HEK293 (cell line): ENCODE results near the gene FOXP3.

Experiments used
- CTCF ChIA-PET: fragments of 350-600 bp; formaldehyde crosslinking; extraction: SDS; loops from one replicate; lab custom pipeline; 2021; ENCODE audit warnings: antibody characterized with exemption; lab: Yijun Ruan, JAX
- POLR2A ChIA-PET: fragments of 300-600 bp; formaldehyde crosslinking; extraction: SDS; loops from one replicate; lab custom pipeline; 2020; ENCODE audit warnings: antibody characterized with exemption, inconsistent platforms; lab: Yijun Ruan, JAX
- H3K27ac ChIP-seq: fragments of 200-500 bp; sonication (Bioruptor generic); 2 replicates; pipeline ENCODE4 v1.5.1; 2014; ENCODE audit warnings: low read depth, low read length, control low read depth, inconsistent platforms; ENCODE audit errors: extremely low read depth
- H3K36me3 ChIP-seq, 2 experiments: fragments of 200-500 bp in 1 of 2; sonication (Bioruptor generic) in 1 of 2; 1 replicate in 1 of 2; 2 replicates in 1 of 2; pipeline ENCODE4 v1.5.1; 2014 to 2017; ENCODE audit warnings: inconsistent platforms in 2 of 2, low read length in 2 of 2; ENCODE audit not compliant: control insufficient read depth in 2 of 2, insufficient read depth in 1 of 2
- H3K4me1 ChIP-seq: fragments of 200-500 bp; sonication (Bioruptor generic); 2 replicates; pipeline ENCODE4 v1.5.1; 2014; ENCODE audit warnings: mild to moderate bottlenecking, low read length, inconsistent platforms; ENCODE audit not compliant: control insufficient read depth, insufficient read depth
- H3K4me3 ChIP-seq: 2 replicates; pipeline ENCODE4 v1.5.1; 2011; ENCODE audit warnings: low read depth, mild to moderate bottlenecking, control low read depth, low read length, moderate library complexity
- H3K9me3 ChIP-seq: fragments of 200-500 bp; sonication (Bioruptor generic); 2 replicates; pipeline ENCODE4 v1.5.1; 2014; ENCODE audit warnings: low read depth, low read length, inconsistent platforms; ENCODE audit not compliant: control insufficient read depth, insufficient read depth
- KLF1 ChIP-seq: fragments of 450-650 bp; formaldehyde crosslinking; IDR thresholded peaks from 2 replicates; pipeline ENCODE4 v1.5.1; 2016; ENCODE audit warnings: missing biosample characterization, missing genetic modification characterization
- REPIN1 ChIP-seq: fragments of 450-650 bp; formaldehyde crosslinking; IDR thresholded peaks from 2 replicates; pipeline ENCODE4 v1.5.1; 2017; ENCODE audit warnings: missing biosample characterization, missing genetic modification characterization, low read depth
- TCF7L2 ChIP-seq: IDR thresholded peaks from 2 replicates; pipeline ENCODE4 v1.6.1; 2011; ENCODE audit warnings: low read depth, mild to moderate bottlenecking, inconsistent platforms, low read length, moderate library complexity, borderline replicate concordance
- ZIC2 ChIP-seq: fragments of 450-650 bp; formaldehyde crosslinking; IDR thresholded peaks from 2 replicates; pipeline ENCODE4 v1.5.1; 2016; ENCODE audit warnings: missing biosample characterization, missing genetic modification characterization
- ZNF133 ChIP-seq: fragments of 450-650 bp; formaldehyde crosslinking; IDR thresholded peaks from 2 replicates; pipeline ENCODE4 v1.5.1; 2016; ENCODE audit warnings: missing biosample characterization, missing genetic modification characterization
- ZNF146 ChIP-seq: fragments of 450-650 bp; formaldehyde crosslinking; IDR thresholded peaks from 2 replicates; pipeline ENCODE4 v1.5.1; 2016; ENCODE audit warnings: missing biosample characterization, missing genetic modification characterization
- ZNF155 ChIP-seq: fragments of 450-650 bp; formaldehyde crosslinking; IDR thresholded peaks from 2 replicates; pipeline ENCODE4 v1.5.1; 2016; ENCODE audit warnings: missing biosample characterization, missing genetic modification characterization
- ZNF221 ChIP-seq: fragments of 450-650 bp; formaldehyde crosslinking; IDR thresholded peaks from 2 replicates; pipeline ENCODE4 v1.5.1; 2017; ENCODE audit warnings: missing biosample characterization, missing genetic modification characterization, borderline replicate concordance
- ZNF335 ChIP-seq: fragments of 450-650 bp; formaldehyde crosslinking; conservative IDR thresholded peaks from 2 replicates; pipeline ENCODE4 v1.5.1; 2016; ENCODE audit warnings: missing biosample characterization, missing genetic modification characterization
- ZNF366 ChIP-seq: fragments of 450-650 bp; formaldehyde crosslinking; conservative IDR thresholded peaks from 2 replicates; pipeline ENCODE4 v1.5.1; 2016; ENCODE audit warnings: missing biosample characterization, missing genetic modification characterization
- ZNF426 ChIP-seq: fragments of 450-650 bp; formaldehyde crosslinking; IDR thresholded peaks from 2 replicates; pipeline ENCODE4 v1.5.1; 2017; ENCODE audit warnings: missing biosample characterization, missing genetic modification characterization, mild to moderate bottlenecking, inconsistent platforms, moderate library complexity
- ZNF521 ChIP-seq: fragments of 450-650 bp; formaldehyde crosslinking; IDR thresholded peaks from 2 replicates; pipeline ENCODE4 v1.5.1; 2017; ENCODE audit warnings: missing biosample characterization, mild to moderate bottlenecking, missing genetic modification characterization
- ZNF555 ChIP-seq: fragments of 450-650 bp; formaldehyde crosslinking; conservative IDR thresholded peaks from 2 replicates; pipeline ENCODE4 v1.5.1; 2017; ENCODE audit warnings: missing biosample characterization, mild to moderate bottlenecking, missing genetic modification characterization, inconsistent platforms
- ZNF624 ChIP-seq: fragments of 450-650 bp; formaldehyde crosslinking; IDR thresholded peaks from 2 replicates; pipeline ENCODE4 v1.5.1; 2017; ENCODE audit warnings: missing biosample characterization, missing genetic modification characterization
- ZNF837 ChIP-seq: fragments of 450-650 bp; formaldehyde crosslinking; IDR thresholded peaks from 2 replicates; pipeline ENCODE4 v1.5.1; 2016; ENCODE audit warnings: missing biosample characterization, missing genetic modification characterization
- TF ChIP-seq, protein P1 (sequence below): fragments of 450-650 bp; formaldehyde crosslinking; IDR thresholded peaks from 2 replicates; pipeline ENCODE4 v1.5.1; 2017; ENCODE audit warnings: missing biosample characterization, missing genetic modification characterization
- TF ChIP-seq, protein P2 (sequence below): fragments of 450-650 bp; formaldehyde crosslinking; IDR thresholded peaks from 2 replicates; pipeline ENCODE4 v1.5.1; 2016; ENCODE audit warnings: missing biosample characterization, missing genetic modification characterization, borderline replicate concordance
- TF ChIP-seq, protein P3 (sequence below): sonication (generic); formaldehyde crosslinking; IDR thresholded peaks from 2 replicates; pipeline ENCODE4 v1.8.1; 2022; ENCODE audit warnings: mild to moderate bottlenecking, moderate library complexity, missing genetic modification reagents
- TF ChIP-seq, protein P4 (sequence below): IDR thresholded peaks from 2 replicates; pipeline ENCODE4 v1.6.1; 2011; ENCODE audit warnings: mild to moderate bottlenecking, low read depth, low read length, borderline replicate concordance

The FOXP3 gene

DNA sequence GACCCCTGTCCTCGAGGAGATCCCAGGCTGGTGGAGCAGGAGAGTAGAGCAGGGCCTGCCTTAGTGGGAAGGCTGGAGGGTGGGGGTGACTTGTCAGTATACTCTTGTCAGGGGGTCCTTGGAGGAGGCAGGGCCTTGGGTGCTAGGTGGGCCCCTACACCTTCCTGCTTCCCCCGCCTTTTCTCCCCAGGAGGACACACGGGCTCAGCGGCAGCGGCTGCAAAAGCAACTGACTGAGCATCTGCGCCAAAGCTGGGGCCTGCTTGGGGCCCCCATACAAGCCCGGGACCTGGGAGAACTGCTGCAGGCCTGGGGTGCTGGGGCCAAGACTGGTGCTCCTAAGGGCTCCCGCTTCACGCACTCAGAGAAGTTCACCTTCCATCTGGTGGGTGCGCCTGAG is 18.0 kb downstream of the FOXP3 start:
- Histone ChIP-seq H3K4me3 (no peak overlapping the region), H3K4me1 (no peaks in the 10 kb centered on the region), H3K27ac (no peak overlapping the region), H3K36me3 (peaks cover 9 to 36% of the 10 kb centered on the region in 2 experiments; a peak in 2 of 3 replicates)
- POLR2A ChIA-PET = no interaction called here
- CTCF ChIA-PET = no interaction called here
- TF ChIP-seq ZIC2 (tag by site-specific recombination) (no peak), ZNF133 (no peak), ZNF555 (tag by site-specific recombination) (no peak), KLF1 (tag by site-specific recombination) (no peak)
- TF ChIP-seq, all 188 proteins: peak for 0
- no peaks in the 10 kb centered on the region for H3K9me3 ChIP-seq

DNA sequence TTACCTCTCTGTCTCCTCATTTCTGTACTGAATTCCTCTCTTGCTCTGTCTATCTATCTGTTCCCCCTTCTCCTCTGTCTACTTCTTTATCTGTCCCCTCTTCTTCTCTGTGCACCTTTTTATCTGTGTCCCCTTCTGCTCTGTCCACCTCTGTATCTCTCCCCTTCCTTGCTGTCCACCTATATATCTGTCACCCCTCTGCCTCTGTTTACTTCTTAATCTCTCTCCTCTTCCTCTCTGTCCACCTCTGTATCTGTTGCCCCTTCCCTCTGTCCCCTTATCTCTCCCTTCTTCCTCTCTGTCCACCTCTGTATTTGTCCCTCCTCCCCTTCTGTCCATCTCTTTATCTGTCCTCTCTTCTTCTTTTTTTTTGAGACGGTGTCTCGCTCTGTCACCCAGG is 20.3 kb downstream of the FOXP3 start:
- H3K36me3 ChIP-seq = peaks cover 9 to 38% of the 10 kb centered on the region in 2 experiments; a peak in 2 of 3 replicates
- TF ChIP-seq TCF7L2 (no peak), ZNF426 (tag by site-specific recombination) (no peak), ZNF624 (tag by site-specific recombination) (no peak), ZNF366 (tag by site-specific recombination) (no peak)
- TF ChIP-seq, protein P1, sequence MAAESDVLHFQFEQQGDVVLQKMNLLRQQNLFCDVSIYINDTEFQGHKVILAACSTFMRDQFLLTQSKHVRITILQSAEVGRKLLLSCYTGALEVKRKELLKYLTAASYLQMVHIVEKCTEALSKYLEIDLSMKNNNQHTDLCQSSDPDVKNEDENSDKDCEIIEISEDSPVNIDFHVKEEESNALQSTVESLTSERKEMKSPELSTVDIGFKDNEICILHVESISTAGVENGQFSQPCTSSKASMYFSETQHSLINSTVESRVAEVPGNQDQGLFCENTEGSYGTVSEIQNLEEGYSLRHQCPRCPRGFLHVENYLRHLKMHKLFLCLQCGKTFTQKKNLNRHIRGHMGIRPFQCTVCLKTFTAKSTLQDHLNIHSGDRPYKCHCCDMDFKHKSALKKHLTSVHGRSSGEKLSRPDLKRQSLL (tag by site-specific recombination) = no peak
- TF ChIP-seq, protein P2, sequence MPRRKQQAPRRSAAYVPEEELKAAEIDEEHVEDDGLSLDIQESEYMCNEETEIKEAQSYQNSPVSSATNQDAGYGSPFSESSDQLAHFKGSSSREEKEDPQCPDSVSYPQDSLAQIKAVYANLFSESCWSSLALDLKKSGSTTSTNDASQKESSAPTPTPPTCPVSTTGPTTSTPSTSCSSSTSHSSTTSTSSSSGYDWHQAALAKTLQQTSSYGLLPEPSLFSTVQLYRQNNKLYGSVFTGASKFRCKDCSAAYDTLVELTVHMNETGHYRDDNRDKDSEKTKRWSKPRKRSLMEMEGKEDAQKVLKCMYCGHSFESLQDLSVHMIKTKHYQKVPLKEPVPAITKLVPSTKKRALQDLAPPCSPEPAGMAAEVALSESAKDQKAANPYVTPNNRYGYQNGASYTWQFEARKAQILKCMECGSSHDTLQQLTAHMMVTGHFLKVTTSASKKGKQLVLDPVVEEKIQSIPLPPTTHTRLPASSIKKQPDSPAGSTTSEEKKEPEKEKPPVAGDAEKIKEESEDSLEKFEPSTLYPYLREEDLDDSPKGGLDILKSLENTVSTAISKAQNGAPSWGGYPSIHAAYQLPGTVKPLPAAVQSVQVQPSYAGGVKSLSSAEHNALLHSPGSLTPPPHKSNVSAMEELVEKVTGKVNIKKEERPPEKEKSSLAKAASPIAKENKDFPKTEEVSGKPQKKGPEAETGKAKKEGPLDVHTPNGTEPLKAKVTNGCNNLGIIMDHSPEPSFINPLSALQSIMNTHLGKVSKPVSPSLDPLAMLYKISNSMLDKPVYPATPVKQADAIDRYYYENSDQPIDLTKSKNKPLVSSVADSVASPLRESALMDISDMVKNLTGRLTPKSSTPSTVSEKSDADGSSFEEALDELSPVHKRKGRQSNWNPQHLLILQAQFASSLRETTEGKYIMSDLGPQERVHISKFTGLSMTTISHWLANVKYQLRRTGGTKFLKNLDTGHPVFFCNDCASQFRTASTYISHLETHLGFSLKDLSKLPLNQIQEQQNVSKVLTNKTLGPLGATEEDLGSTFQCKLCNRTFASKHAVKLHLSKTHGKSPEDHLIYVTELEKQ = no peak
- CTCF ChIA-PET = no interaction called here
- H3K27ac ChIP-seq = no peak overlapping the region
- POLR2A ChIA-PET = no interaction called here
- no peaks in the 10 kb centered on the region for H3K9me3 ChIP-seq
- no peak overlapping the region for H3K4me3 ChIP-seq
- H3K4me1 ChIP-seq = no peaks in the 10 kb centered on the region

DNA sequence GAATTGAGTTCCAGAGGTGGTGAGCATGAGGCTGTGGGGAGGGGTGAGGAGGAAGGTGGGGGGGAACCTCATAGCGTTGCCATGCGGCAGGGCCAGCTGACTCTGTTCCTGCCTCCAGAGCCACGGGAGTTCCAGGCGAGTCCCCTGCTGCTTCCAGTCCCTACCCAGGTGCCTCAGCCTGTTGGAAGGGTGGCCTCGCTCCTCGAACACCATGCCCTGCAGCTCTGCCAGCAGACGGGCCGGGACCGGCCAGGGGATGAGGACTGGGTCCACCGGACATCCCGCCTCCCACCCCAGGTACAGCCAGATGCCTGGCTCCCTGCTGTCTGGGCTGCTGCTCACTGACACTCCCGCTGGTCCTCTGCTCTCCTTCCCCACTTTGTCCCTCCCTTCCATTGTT is 21.3 kb downstream of the FOXP3 start:
- POLR2A ChIA-PET = no interaction called here
- Histone ChIP-seq H3K27ac (no peak overlapping the region), H3K9me3 (no peaks in the 10 kb centered on the region), H3K4me3 (no peak overlapping the region), H3K36me3 (peaks cover 9 to 33% of the 10 kb centered on the region in 2 experiments; a peak in 2 of 3 replicates), H3K4me1 (no peaks in the 10 kb centered on the region)
- TF ChIP-seq ZNF146 (tag by site-specific recombination) (no peak), ZNF837 (tag by site-specific recombination) (no peak), ZNF521 (tag by site-specific recombination) (no peak), ZNF155 (tag by site-specific recombination) (no peak), ZNF335 (tag by site-specific recombination) (no peak), ZNF221 (no peak), REPIN1 (no peak)
- TF ChIP-seq, protein P3, sequence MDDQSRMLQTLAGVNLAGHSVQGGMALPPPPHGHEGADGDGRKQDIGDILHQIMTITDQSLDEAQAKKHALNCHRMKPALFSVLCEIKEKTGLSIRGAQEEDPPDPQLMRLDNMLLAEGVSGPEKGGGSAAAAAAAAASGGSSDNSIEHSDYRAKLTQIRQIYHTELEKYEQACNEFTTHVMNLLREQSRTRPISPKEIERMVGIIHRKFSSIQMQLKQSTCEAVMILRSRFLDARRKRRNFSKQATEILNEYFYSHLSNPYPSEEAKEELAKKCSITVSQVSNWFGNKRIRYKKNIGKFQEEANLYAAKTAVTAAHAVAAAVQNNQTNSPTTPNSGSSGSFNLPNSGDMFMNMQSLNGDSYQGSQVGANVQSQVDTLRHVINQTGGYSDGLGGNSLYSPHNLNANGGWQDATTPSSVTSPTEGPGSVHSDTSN (CRISPR knock-in tag) = no peak
- TF ChIP-seq, protein P4, sequence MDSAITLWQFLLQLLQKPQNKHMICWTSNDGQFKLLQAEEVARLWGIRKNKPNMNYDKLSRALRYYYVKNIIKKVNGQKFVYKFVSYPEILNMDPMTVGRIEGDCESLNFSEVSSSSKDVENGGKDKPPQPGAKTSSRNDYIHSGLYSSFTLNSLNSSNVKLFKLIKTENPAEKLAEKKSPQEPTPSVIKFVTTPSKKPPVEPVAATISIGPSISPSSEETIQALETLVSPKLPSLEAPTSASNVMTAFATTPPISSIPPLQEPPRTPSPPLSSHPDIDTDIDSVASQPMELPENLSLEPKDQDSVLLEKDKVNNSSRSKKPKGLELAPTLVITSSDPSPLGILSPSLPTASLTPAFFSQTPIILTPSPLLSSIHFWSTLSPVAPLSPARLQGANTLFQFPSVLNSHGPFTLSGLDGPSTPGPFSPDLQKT = no peak
- CTCF ChIA-PET = no interaction called here
